WTC11 (cell line): ENCODE measurements around the gene FGF8. TPM values are rescaled to one million over a fixed set of nuclear protein-coding genes. Genes with fewer than 3 reads are reported as not detected.

Source experiments
- ATAC-seq: fragments of 200-7000 bp; cut with Tn5 transposase; 2 replicates; pipeline ENCODE4 v1.10.0; 2021; ENCODE audit warnings: mild to moderate bottlenecking, moderate library complexity
- CTCF ChIA-PET: fragments of 300-600 bp; sonication (Branson Sonifier 250); formaldehyde crosslinking; loops from one replicate; lab custom pipeline; 2021; ENCODE audit warnings: antibody characterized with exemption; lab: Charles Lee
- POLR2A ChIA-PET: fragments of 350-600 bp; sonication (Branson Sonifier 250); formaldehyde crosslinking; loops from one replicate; lab custom pipeline; 2021; ENCODE audit warnings: antibody characterized with exemption; lab: Charles Lee
- DNase-seq: peaks from one replicate; pipeline ENCODE4 v3.0.0; 2021; ENCODE audit warnings: low spot score
- H3K27ac Mint-ChIP-seq: 2 replicates; pipeline ENCODE4 v1.8.0; 2021; ENCODE audit warnings: mixed read lengths
- H3K27me3 Mint-ChIP-seq: 2 replicates; pipeline ENCODE4 v1.8.0; 2021; ENCODE audit warnings: low read depth, mild to moderate bottlenecking, moderate library complexity, mixed read lengths
- H3K36me3 Mint-ChIP-seq: 2 replicates; pipeline ENCODE4 v1.8.0; 2021; ENCODE audit warnings: mixed read lengths
- H3K4me1 Mint-ChIP-seq: 2 replicates; pipeline ENCODE4 v1.8.0; 2022; ENCODE audit warnings: mixed read lengths
- H3K4me3 Mint-ChIP-seq: 2 replicates; pipeline ENCODE4 v1.8.0; 2021; ENCODE audit warnings: mild to moderate bottlenecking, moderate library complexity, mixed read lengths
- H3K9me3 Mint-ChIP-seq: 2 replicates; pipeline ENCODE4 v1.8.0; 2021; ENCODE audit warnings: mixed read lengths
- CREB1 ChIP-seq: sonication (generic); formaldehyde crosslinking; IDR thresholded peaks from 2 replicates; pipeline ENCODE4 v1.8.0; 2023; ENCODE audit warnings: mild to moderate bottlenecking, missing genetic modification reagents
- ESRRA ChIP-seq: sonication (generic); formaldehyde crosslinking; IDR thresholded peaks from 2 replicates; pipeline ENCODE4 v1.8.1; 2022; ENCODE audit warnings: mild to moderate bottlenecking, missing genetic modification reagents, borderline replicate concordance
- FOXJ3 ChIP-seq: sonication (generic); formaldehyde crosslinking; IDR thresholded peaks from 2 replicates; pipeline ENCODE4 v1.9.0; 2021; ENCODE audit warnings: missing genetic modification reagents, mild to moderate bottlenecking, borderline replicate concordance
- GRHL2 ChIP-seq: fragments of 250-450 bp; sonication (Bioruptor Pico); IDR thresholded peaks from 2 replicates; pipeline ENCODE4 v1.8.0; 2022; ENCODE audit warnings: mild to moderate bottlenecking, moderate library complexity; ENCODE audit not compliant: insufficient replicate concordance, severe bottlenecking
- JUN ChIP-seq: sonication (generic); formaldehyde crosslinking; IDR thresholded peaks from 2 replicates; pipeline ENCODE4 v1.8.0; 2023; ENCODE audit warnings: mild to moderate bottlenecking, missing genetic modification reagents
- KAT7 ChIP-seq: sonication (generic); formaldehyde crosslinking; IDR thresholded peaks from 2 replicates; pipeline ENCODE4 v1.8.1; 2023; ENCODE audit warnings: missing genetic modification reagents, mild to moderate bottlenecking, borderline replicate concordance
- RELA ChIP-seq: sonication (generic); formaldehyde crosslinking; IDR thresholded peaks from 2 replicates; pipeline ENCODE4 v1.8.1; 2022; ENCODE audit warnings: missing genetic modification reagents, mild to moderate bottlenecking, borderline replicate concordance
- SP1 ChIP-seq: sonication (generic); formaldehyde crosslinking; conservative IDR thresholded peaks from 2 replicates; pipeline ENCODE4 v1.8.1; 2022; ENCODE audit warnings: missing genetic modification reagents
- ZNF263 ChIP-seq: sonication (generic); formaldehyde crosslinking; IDR thresholded peaks from 2 replicates; pipeline ENCODE4 v1.8.1; 2022; ENCODE audit warnings: low read depth, mild to moderate bottlenecking, moderate library complexity, missing genetic modification reagents
- ZNF317 ChIP-seq: sonication (generic); formaldehyde crosslinking; IDR thresholded peaks from 2 replicates; pipeline ENCODE4 v1.8.1; 2023; ENCODE audit warnings: low read depth, mild to moderate bottlenecking, moderate library complexity, missing genetic modification reagents, borderline replicate concordance
- ZNF423 ChIP-seq: fragments of 250-450 bp; sonication (Bioruptor Pico); IDR thresholded peaks from 2 replicates; pipeline ENCODE4 v2.1.2; 2022; ENCODE audit warnings: mild to moderate bottlenecking, moderate library complexity
- total RNA-seq: library from RNA; stranded (reverse); gene quantifications from 3 replicates; pipeline ENCODE4 v1.2.3, GENCODE V29; 2021
- TF ChIP-seq, protein P1 (sequence below): fragments of 250-450 bp; sonication (Bioruptor Pico); conservative IDR thresholded peaks from 2 replicates; pipeline ENCODE4 v1.9.0; 2021; ENCODE audit warnings: mild to moderate bottlenecking
- TF ChIP-seq, protein P2 (sequence below): sonication (generic); formaldehyde crosslinking; IDR thresholded peaks from 2 replicates; pipeline ENCODE4 v1.8.1; 2022; ENCODE audit warnings: missing genetic modification reagents, borderline replicate concordance
- TF ChIP-seq, protein P3 (sequence below): sonication (generic); formaldehyde crosslinking; IDR thresholded peaks from 2 replicates; pipeline ENCODE4 v1.8.1; 2023; ENCODE audit warnings: mild to moderate bottlenecking, missing genetic modification reagents
- TF ChIP-seq, protein P4 (sequence below): sonication (generic); formaldehyde crosslinking; IDR thresholded peaks from 2 replicates; pipeline ENCODE4 v1.8.1; 2023; ENCODE audit warnings: mild to moderate bottlenecking, missing genetic modification reagents, borderline replicate concordance
- TF ChIP-seq, protein P5 (sequence below): sonication (generic); formaldehyde crosslinking; IDR thresholded peaks from 2 replicates; pipeline ENCODE4 v1.8.0; 2022; ENCODE audit warnings: missing genetic modification reagents
- TF ChIP-seq, protein P6 (sequence below): sonication (generic); formaldehyde crosslinking; IDR thresholded peaks from 2 replicates; pipeline ENCODE4 v1.8.0; 2023; ENCODE audit warnings: missing genetic modification reagents
- TF ChIP-seq, protein P7 (sequence below): sonication (generic); formaldehyde crosslinking; IDR thresholded peaks from 2 replicates; pipeline ENCODE4 v1.8.1; 2023; ENCODE audit warnings: mild to moderate bottlenecking, moderate library complexity, missing genetic modification reagents
- TF ChIP-seq, protein P8 (sequence below): sonication (generic); formaldehyde crosslinking; conservative IDR thresholded peaks from 2 replicates; pipeline ENCODE4 v1.8.1; 2022; ENCODE audit warnings: mild to moderate bottlenecking, missing genetic modification reagents

The FGF8 gene
- total RNA-seq, 1 experiment from 2014 or later = 28.9 TPM

DNA sequence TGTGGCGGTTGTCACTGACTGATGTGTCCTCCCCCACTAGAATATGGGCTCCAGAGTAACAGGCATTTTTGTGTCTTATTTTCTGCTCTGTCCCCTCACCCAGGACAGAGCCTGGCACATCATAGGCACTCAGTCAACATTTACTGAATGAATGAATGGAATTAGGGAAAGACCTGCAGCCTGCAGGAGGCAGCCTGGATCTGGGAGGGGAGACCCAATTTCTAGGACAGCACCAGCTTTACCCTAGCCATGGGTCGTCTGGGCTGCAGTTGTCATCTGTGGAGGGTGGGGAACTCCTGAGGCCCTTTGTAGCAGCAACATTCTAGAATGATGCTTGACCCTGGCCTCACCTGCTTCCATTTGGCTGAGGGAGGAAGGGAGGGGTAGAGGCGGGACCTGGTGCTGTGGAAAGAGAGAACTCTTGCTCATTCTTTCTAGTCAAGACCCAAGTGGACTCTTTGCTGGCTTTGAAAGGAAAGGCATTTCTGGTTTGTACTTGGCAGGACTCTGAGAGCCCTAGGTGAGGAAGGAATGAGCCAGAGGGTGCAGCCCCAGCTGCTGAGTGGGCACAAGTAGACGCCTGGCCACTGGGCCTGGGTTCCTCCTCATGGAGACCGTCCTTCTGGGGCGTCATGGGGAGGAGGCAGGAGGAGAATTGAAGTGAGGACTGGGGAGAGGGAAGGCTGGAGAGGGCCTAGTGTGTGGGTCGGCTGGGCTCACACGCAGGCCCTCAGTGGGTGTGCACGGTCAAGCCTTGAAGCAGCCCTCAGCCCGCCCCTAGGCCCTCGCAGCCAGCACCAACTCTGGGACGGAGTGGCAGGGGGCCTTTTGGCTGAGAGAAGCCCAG is 8.9 kb downstream of the FGF8 start (continued):
- no peak for TF ChIP-seq CREB1
- TF ChIP-seq ZNF263 = no peak
- TF ChIP-seq ESRRA = no peak
- TF ChIP-seq SP1 (CRISPR knock-in tag) = no peak
- TF ChIP-seq, protein P1, sequence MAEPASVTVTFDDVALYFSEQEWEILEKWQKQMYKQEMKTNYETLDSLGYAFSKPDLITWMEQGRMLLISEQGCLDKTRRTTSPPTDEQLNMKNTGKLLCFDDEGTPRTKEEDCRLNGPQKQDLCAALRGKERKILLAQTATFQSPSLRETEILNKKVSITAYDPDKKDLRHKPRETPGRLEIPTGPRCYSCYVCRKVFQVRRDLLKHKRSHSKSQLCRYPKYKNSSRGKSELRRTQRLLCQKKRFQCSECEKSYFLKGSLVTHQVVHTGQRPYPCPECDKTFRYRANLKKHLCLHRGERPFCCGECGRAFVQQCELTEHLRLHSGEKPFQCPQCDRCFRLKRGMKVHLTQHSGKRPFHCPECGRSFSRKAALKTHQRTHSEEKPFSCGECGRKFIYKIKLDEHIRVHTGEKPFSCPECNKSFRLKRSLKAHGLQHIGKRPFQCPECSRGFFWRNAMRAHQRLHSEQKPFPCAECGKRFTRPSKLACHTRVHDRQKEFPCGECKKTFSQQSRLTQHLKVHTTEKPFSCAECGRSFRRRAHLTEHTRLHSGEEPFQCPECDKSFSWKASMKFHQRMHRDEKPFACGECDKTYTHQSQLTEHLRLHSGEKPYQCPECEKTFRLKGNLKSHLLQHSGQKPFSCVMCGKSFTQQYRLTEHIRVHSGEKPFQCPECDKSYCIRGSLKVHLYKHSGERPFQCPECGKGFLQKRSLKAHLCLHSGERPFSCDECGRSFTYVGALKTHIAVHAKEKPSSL (CRISPR knock-in tag) = no peak
- TF ChIP-seq KAT7 (CRISPR knock-in tag) = no peak

DNA sequence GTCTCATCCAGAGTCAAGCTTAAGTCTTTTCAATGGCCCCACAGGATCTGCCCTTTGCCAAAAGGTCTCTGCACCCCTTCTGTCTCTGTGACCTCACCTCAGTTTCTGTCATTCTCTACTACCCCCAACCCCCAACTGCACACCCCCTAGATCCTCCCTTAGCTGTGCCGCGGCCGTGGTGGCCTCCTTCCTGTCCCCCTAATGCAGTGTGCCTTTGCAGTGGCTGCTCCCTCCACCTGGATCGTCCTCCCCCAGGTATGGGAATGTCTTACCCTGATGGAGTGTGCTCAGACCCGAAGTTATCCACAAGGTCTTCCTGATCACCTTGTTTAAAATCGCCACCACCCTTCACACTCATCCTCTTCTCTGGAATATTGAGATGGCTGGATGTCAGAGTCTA is 9.6 kb downstream of the FGF8 start:
- ChIA-PET CTCF (interaction anchor here (0.7 kb wide), 1 partner anchor 8 kb away, joined by 3 read pairs; no protein-coding TSS in a partner anchor), POLR2A (no interaction called here)
- Mint-ChIP-seq H3K36me3 (no peaks in the 10 kb centered on the region), H3K27ac (no peak overlapping the region), H3K4me1 (peaks cover 2% of the 10 kb centered on the region), H3K27me3 (no peaks in the 10 kb centered on the region; the same call in none of the 2 replicates), H3K9me3 (no peaks in the 10 kb centered on the region), H3K4me3 (no peak overlapping the region)
- DNase-seq (no peak), ATAC-seq (no peak)
- TF ChIP-seq GRHL2 (CRISPR knock-in tag) = no peak
- TF ChIP-seq, protein P2, sequence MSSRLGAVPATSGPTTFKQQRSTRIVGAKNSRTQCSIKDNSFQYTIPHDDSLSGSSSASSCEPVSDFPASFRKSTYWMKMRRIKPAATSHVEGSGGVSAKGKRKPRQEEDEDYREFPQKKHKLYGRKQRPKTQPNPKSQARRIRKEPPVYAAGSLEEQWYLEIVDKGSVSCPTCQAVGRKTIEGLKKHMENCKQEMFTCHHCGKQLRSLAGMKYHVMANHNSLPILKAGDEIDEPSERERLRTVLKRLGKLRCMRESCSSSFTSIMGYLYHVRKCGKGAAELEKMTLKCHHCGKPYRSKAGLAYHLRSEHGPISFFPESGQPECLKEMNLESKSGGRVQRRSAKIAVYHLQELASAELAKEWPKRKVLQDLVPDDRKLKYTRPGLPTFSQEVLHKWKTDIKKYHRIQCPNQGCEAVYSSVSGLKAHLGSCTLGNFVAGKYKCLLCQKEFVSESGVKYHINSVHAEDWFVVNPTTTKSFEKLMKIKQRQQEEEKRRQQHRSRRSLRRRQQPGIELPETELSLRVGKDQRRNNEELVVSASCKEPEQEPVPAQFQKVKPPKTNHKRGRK (CRISPR knock-in tag) = no peak
- TF ChIP-seq, protein P3, sequence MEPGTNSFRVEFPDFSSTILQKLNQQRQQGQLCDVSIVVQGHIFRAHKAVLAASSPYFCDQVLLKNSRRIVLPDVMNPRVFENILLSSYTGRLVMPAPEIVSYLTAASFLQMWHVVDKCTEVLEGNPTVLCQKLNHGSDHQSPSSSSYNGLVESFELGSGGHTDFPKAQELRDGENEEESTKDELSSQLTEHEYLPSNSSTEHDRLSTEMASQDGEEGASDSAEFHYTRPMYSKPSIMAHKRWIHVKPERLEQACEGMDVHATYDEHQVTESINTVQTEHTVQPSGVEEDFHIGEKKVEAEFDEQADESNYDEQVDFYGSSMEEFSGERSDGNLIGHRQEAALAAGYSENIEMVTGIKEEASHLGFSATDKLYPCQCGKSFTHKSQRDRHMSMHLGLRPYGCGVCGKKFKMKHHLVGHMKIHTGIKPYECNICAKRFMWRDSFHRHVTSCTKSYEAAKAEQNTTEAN = no peak
- TF ChIP-seq FOXJ3 = no peak
- TF ChIP-seq CREB1 = no peak
- TF ChIP-seq, protein P4, sequence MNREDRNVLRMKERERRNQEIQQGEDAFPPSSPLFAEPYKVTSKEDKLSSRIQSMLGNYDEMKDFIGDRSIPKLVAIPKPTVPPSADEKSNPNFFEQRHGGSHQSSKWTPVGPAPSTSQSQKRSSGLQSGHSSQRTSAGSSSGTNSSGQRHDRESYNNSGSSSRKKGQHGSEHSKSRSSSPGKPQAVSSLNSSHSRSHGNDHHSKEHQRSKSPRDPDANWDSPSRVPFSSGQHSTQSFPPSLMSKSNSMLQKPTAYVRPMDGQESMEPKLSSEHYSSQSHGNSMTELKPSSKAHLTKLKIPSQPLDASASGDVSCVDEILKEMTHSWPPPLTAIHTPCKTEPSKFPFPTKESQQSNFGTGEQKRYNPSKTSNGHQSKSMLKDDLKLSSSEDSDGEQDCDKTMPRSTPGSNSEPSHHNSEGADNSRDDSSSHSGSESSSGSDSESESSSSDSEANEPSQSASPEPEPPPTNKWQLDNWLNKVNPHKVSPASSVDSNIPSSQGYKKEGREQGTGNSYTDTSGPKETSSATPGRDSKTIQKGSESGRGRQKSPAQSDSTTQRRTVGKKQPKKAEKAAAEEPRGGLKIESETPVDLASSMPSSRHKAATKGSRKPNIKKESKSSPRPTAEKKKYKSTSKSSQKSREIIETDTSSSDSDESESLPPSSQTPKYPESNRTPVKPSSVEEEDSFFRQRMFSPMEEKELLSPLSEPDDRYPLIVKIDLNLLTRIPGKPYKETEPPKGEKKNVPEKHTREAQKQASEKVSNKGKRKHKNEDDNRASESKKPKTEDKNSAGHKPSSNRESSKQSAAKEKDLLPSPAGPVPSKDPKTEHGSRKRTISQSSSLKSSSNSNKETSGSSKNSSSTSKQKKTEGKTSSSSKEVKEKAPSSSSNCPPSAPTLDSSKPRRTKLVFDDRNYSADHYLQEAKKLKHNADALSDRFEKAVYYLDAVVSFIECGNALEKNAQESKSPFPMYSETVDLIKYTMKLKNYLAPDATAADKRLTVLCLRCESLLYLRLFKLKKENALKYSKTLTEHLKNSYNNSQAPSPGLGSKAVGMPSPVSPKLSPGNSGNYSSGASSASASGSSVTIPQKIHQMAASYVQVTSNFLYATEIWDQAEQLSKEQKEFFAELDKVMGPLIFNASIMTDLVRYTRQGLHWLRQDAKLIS (CRISPR knock-in tag) = no peak
- TF ChIP-seq, protein P5, sequence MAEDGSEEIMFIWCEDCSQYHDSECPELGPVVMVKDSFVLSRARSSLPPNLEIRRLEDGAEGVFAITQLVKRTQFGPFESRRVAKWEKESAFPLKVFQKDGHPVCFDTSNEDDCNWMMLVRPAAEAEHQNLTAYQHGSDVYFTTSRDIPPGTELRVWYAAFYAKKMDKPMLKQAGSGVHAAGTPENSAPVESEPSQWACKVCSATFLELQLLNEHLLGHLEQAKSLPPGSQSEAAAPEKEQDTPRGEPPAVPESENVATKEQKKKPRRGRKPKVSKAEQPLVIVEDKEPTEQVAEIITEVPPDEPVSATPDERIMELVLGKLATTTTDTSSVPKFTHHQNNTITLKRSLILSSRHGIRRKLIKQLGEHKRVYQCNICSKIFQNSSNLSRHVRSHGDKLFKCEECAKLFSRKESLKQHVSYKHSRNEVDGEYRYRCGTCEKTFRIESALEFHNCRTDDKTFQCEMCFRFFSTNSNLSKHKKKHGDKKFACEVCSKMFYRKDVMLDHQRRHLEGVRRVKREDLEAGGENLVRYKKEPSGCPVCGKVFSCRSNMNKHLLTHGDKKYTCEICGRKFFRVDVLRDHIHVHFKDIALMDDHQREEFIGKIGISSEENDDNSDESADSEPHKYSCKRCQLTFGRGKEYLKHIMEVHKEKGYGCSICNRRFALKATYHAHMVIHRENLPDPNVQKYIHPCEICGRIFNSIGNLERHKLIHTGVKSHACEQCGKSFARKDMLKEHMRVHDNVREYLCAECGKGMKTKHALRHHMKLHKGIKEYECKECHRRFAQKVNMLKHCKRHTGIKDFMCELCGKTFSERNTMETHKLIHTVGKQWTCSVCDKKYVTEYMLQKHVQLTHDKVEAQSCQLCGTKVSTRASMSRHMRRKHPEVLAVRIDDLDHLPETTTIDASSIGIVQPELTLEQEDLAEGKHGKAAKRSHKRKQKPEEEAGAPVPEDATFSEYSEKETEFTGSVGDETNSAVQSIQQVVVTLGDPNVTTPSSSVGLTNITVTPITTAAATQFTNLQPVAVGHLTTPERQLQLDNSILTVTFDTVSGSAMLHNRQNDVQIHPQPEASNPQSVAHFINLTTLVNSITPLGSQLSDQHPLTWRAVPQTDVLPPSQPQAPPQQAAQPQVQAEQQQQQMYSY (CRISPR knock-in tag) = no peak
- no peak for TF ChIP-seq RELA (CRISPR knock-in tag)
- TF ChIP-seq ZNF317 (CRISPR knock-in tag) = no peak
- TF ChIP-seq, protein P6, sequence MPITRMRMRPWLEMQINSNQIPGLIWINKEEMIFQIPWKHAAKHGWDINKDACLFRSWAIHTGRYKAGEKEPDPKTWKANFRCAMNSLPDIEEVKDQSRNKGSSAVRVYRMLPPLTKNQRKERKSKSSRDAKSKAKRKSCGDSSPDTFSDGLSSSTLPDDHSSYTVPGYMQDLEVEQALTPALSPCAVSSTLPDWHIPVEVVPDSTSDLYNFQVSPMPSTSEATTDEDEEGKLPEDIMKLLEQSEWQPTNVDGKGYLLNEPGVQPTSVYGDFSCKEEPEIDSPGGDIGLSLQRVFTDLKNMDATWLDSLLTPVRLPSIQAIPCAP (CRISPR knock-in tag) = no peak
- no peak for TF ChIP-seq ZNF423 (CRISPR knock-in tag)
- no peak for TF ChIP-seq JUN (CRISPR knock-in tag)
- TF ChIP-seq, protein P7, sequence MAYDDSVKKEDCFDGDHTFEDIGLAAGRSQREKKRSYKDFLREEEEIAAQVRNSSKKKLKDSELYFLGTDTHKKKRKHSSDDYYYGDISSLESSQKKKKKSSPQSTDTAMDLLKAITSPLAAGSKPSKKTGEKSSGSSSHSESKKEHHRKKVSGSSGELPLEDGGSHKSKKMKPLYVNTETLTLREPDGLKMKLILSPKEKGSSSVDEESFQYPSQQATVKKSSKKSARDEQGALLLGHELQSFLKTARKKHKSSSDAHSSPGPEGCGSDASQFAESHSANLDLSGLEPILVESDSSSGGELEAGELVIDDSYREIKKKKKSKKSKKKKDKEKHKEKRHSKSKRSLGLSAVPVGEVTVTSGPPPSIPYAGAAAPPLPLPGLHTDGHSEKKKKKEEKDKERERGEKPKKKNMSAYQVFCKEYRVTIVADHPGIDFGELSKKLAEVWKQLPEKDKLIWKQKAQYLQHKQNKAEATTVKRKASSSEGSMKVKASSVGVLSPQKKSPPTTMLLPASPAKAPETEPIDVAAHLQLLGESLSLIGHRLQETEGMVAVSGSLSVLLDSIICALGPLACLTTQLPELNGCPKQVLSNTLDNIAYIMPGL (CRISPR knock-in tag) = no peak
- TF ChIP-seq, protein P8, sequence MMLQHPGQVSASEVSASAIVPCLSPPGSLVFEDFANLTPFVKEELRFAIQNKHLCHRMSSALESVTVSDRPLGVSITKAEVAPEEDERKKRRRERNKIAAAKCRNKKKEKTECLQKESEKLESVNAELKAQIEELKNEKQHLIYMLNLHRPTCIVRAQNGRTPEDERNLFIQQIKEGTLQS (CRISPR knock-in tag) = no peak
